Neural progenitor cell (in vitro differentiated cells): ENCODE measurements around the gene LINGO3.

Experiments
- EZH2 ChIP-seq: fragments of 200-600 bp; sonication (generic); IDR thresholded peaks from 2 replicates; pipeline ENCODE4 v1.6.1; 2017; ENCODE audit warnings: antibody characterized with exemption, mild to moderate bottlenecking, moderate library complexity
- EZH2phosphoT487 ChIP-seq: fragments of 200-600 bp; sonication (generic); IDR thresholded peaks from 2 replicates; pipeline ENCODE4 v1.6.1; 2017; ENCODE audit warnings: antibody characterized with exemption
- TF ChIP-seq, protein P1 (sequence below): fragments of 200-600 bp; sonication (generic); IDR thresholded peaks from 2 replicates; pipeline ENCODE4 v1.5.1; 2017; ENCODE audit warnings: antibody characterized with exemption, mild to moderate bottlenecking

DNA sequence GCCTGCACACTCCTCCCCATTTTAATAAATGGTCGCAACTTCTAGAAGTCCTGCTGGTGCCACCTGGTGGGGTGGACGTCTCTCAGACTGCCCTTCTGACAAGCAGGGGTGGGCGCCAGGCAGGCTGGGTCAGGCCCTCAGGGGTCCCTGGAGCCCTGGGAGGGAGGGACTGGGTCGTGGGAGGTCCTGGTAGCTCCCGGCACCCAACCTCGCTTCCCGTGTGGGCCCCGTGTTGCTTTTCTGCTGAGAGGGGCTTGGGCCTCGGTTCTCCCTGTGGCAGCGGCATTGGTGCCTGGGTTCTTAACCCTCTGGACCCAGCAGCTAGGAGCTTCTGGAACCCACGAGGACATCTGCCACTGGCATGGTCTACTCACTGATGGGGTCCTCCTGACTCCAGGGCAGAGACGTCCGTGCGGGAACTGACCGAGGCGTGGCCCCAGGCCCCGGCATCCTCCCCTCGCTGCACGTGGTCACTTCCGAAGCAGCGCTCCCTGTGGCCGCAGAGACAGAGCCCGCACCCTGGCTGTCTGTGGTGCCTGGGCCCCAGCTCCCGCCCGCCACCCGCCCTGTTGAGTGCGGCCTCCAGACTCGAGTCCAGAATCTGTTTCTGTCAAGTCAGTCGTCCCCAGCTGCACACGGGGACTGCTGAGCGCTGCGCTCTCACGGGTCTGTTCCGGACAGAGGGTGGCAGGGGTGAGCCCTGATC is 46.1 kb upstream of the LINGO3 start:
- TF ChIP-seq, protein P1, sequence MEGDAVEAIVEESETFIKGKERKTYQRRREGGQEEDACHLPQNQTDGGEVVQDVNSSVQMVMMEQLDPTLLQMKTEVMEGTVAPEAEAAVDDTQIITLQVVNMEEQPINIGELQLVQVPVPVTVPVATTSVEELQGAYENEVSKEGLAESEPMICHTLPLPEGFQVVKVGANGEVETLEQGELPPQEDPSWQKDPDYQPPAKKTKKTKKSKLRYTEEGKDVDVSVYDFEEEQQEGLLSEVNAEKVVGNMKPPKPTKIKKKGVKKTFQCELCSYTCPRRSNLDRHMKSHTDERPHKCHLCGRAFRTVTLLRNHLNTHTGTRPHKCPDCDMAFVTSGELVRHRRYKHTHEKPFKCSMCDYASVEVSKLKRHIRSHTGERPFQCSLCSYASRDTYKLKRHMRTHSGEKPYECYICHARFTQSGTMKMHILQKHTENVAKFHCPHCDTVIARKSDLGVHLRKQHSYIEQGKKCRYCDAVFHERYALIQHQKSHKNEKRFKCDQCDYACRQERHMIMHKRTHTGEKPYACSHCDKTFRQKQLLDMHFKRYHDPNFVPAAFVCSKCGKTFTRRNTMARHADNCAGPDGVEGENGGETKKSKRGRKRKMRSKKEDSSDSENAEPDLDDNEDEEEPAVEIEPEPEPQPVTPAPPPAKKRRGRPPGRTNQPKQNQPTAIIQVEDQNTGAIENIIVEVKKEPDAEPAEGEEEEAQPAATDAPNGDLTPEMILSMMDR, result no peak
- TF ChIP-seq EZH2 (no peak), EZH2phosphoT487 (no peak)
